HG02943 (cell line): Measurements from ENCODE around the gene GNB3.

Experiments used
- ATAC-seq: cut with Tn5 transposase; IDR thresholded peaks from one replicate; pipeline ENCODE4 v1.9.1; 2021; ENCODE audit warnings: mild to moderate bottlenecking, low read depth, moderate library complexity; ENCODE audit not compliant: unreplicated experiment

GNB3 gene

DNA sequence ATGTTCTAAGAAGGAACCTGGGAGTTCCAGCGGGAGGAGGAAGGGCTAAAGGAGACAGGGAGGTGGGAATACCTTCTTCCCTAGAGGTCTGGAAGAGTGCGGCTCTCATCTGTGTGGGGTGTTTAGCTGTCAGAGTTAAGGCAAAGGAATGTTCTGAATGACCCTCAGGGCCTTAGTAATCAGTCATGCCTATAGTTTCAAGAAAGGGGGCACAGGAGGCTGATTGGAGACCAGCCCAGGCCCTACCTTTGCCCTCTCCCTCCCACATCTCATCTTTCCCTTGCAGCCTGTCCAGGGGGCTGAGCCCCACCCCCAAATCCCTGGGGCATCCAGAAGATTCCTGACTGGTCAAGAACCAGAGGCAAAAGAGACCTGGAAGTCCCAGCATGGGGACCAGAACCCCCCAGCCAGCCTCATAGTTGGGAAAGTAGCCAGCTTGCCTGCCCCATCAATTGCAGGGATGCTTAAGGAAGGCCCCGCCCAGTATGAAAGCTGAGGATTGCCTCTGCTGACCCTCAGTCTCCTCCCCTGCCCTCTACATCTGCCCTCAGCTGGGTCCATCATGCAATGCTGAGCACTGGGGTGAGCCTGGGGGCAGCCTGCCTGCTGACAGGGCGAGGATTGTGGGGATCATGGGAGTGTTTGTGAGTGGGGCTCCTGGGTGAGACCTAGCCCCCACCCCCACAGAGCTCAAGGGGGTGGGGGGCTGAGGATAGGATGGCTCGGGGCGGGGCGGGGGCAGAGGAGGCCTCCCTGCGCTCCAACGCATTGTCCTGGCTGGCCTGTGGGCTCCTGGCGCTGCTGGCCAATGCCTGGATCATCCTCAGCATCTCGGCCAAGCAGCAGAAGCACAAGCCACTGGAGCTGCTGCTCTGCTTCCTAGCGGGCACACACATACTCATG lies 17.3 kb upstream of the GNB3 start:
- no peak for ATAC-seq

DNA sequence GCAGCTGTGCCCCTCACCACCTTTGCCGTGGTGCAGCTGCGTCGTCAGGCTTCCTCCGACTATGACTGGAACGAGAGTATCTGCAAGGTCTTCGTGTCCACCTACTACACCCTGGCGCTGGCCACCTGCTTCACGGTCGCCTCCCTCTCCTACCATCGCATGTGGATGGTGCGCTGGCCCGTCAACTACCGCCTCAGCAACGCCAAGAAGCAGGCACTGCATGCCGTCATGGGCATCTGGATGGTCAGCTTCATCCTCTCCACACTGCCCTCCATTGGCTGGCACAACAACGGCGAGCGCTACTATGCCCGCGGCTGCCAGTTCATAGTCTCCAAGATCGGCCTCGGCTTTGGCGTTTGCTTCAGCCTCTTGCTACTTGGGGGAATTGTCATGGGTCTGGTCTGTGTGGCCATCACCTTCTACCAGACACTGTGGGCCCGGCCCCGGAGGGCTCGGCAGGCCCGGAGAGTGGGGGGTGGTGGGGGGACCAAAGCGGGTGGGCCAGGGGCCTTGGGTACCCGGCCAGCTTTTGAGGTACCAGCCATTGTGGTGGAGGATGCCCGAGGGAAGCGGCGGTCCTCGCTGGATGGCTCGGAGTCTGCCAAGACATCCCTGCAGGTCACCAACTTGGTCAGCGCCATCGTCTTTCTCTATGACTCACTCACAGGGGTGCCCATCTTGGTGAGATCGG lies 16.5 kb upstream of the GNB3 start:
- ATAC-seq, result no peak

DNA sequence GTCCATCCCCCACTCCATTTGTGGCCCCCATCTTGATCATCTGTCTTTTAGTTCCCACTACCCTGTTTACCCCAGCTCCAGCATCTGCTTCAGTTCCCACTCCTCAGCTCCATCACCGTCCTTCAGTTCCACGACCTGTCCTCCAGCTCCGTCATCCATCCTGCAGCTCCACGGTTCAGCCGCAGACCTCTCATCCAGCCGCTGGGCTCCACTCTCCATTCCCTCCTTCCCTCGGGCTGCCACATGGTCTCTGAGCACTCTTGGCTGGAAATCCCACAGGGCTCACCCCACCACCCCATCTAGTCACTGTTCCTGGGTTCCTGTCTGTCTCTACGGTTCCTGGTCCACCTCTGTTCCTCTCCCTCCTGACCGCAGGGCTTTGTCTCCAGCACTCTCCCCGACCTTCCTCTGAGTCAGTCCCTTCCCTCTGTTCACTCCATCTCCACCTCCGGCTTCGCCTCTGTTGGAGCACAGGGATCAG lies 15.8 kb upstream of the GNB3 start:
- no peak for ATAC-seq

DNA sequence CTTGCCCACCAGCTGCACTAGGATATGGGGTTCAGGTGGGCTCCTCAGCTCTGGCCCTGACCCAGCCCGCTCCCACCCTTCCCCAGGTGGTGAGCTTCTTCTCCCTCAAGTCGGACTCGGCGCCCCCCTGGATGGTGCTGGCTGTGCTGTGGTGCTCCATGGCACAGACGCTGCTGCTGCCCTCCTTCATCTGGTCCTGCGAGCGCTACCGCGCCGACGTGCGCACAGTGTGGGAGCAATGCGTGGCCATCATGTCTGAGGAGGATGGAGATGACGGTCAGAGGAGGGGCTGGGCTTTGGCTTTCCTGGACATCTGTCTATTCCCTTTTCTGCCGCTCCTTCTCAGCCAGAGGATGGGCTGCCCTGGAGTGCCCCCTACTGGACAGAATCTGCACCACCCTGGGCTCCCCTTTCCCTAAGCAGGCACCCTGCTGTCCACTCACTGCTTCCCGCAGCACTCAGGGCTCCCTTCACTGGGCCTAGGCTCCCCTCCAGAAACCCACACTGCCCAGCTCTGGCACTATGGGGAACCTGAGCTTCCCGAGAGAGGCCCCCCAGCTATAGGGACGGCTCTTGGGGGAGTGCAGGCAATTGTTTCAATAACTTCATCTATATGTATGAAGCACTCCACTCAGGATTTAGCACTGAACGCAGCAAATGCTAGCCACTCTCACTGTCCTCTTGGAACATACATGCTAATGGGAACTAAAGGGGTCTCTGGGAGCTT lies 15.2 kb upstream of the GNB3 start:
- ATAC-seq, result no peak

DNA sequence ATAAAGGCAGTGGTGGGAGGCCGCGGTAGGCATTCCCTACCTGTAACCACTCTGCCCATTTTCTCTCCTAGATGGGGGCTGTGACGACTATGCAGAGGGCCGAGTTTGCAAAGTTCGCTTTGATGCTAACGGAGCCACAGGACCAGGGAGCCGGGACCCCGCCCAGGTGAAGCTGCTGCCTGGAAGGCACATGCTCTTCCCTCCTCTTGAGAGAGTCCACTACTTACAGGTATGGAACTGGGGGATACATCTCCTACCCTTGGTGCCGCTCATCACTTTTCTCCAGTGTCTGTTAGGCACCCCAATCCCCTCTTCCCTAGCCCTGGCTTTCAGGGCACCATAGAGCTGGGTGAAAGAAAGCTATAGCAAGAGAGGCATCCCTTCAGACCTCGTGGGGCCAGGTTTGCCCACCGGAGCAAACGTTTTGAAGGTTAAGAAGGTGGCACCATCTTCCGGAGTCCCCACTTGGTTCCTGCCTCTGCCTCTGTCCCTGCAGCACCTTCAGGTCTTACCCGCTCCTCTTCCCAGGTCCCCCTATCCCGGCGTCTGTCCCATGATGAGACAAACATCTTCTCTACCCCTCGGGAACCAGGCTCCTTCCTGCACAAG lies 14.5 kb upstream of the GNB3 start:
- no peak for ATAC-seq

DNA sequence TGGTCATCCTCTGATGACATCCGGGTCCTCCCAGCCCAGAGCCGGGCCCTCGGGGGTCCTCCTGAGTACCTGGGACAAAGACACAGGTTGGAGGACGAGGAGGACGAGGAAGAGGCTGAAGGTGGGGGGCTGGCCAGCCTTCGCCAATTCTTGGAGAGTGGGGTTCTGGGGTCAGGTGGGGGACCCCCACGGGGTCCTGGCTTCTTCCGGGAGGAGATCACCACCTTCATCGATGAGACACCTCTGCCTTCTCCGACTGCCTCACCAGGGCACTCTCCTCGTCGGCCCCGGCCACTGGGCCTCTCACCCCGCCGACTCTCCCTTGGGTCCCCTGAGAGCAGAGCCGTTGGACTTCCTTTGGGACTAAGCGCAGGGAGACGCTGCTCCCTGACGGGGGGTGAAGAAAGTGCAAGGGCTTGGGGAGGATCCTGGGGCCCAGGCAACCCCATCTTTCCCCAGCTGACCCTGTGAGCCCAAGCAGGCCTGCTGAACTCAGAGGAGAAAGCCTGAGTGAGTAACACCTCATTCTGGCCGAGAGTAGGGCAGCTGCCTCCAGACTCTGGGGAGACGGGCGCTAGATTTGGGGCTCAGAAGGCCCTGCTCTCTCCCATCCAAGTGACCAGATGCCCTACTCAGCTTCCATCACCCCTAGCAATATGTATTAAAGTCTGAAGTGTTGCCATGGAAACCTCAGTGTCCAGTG lies 13.8 kb upstream of the GNB3 start:
- no peak for ATAC-seq

DNA sequence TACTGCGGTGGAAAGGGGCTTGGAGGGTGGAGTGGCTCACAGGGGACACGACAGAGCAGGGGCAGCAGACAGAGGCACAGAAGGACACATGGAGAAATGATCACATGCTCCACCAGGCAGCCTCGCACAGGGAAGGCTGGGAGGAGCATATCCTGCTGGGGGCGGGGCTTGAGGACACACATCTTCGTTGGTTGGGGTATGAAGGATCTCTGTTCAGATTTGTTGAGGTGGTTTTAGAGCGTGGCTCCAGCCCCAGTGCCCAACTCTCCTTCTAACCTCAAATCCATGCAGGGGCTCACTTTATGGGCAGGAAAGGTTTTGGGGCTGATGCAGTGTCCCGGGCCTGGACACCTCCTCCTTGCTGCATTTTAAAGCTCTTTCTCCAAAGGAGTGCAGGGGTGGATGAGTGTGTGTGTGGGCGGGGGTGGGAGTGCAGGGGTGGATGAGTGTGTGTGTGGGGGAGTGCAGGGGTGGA lies 13.3 kb upstream of the GNB3 start:
- no peak for ATAC-seq

DNA sequence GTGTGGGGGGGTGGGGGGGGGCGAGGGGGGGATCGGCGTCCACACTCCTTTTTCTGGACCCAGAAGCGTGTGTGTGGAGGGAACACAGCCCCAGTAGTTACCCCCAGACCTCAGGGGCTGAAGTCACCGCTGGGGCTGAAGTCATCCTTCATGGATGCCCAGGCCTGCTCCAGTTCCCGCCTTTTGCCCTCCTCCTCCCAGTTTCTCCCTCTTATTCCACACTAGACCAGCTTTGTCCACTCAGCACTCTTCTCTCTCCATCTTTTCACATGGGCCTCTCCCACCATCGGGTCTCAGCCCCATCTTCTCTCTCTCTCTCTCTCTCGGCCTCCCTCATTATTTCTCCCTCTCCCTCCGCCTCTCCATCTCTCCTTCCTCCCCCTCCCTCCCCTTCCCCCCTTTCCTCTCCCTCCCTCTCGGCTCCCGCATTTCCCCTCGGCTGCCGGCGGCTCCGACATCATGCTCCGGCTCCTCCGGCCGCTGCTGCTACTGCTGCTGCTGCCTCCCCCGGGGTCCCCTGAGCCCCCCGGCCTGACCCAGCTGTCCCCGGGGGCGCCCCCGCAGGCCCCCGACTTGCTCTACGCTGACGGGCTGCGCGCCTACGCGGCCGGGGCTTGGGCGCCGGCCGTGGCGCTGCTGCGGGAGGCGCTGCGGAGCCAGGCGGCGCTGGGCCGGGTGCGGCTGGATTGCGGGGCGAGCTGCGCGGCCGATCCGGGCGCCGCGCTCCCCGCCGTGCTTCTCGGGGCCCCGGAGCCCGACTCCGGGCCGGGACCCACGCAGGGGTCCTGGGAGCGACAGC lies 12.5 kb upstream of the GNB3 start, which contains the start of gene P3H3:
TSS of gene P3H3 (plus strand) at position 426 of the 799 bp plus-strand sequence. CDS start at position 460, 34 bp downstream.
- ATAC-seq, result no peak

DNA sequence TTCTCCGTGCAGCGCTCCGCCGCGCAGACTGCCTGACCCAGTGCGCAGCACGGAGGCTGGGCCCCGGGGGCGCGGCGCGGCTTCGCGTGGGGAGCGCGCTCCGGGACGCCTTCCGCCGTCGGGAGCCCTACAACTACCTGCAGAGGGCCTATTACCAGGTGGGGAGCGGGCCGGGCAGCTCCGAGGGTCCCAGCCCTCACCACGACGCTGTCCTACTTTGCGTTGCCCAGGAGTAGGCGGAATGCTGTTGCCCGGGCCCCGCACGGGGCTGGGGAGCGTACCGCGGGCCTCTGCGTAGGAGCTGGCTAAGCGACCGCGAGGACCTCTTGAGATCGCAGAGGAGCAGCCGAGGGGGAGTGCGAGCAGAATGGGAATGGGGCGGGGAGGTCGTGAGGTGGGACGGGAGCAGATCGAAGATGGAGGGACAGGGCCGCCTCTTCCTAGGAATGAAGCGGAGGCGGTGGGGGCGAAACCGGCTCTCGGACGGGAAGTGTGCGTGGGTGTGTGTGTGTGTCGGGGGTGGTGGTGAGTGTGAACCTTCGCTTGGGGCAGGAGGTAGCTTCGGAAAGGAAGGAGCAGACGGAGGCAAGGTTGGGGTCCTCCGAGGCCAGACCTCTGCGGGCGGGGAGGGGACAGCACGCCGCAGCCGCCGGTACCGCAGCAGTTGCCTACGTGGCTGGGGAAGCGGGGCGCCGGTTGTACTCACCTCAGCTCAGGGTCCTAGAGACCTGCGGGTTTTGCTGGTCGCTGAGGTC lies 11.8 kb upstream of the GNB3 start:
- ATAC-seq, result no peak

DNA sequence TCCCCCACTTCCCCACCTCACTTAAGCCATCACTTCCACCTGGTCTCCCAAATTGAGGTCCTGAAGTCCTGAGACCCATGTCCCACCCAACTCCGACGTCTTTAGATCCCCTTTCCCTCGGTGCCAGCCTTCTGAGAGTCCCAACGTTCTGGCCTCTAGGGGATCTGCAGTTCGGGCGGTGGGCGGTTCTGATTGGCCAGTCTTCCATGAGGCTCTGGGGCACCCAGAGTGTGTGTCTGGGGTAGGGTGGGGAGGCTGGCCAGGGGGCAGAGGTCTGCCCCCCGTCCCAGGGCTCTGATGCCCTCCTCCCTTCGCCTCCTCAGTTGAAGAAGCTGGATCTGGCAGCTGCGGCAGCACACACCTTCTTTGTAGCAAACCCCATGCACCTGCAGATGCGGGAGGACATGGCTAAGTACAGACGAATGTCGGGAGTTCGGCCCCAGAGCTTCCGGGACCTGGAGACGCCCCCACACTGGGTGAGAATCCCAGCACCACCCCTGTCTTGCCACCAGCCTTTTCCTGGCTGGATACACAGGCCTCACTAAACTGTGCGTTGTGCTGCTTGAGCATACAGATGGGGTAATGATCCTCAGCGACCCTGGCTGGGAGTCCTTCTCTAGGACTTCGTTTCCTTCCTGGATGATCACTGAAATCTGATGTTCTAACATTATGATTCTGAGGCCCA lies 11.0 kb upstream of the GNB3 start:
- no peak for ATAC-seq

DNA sequence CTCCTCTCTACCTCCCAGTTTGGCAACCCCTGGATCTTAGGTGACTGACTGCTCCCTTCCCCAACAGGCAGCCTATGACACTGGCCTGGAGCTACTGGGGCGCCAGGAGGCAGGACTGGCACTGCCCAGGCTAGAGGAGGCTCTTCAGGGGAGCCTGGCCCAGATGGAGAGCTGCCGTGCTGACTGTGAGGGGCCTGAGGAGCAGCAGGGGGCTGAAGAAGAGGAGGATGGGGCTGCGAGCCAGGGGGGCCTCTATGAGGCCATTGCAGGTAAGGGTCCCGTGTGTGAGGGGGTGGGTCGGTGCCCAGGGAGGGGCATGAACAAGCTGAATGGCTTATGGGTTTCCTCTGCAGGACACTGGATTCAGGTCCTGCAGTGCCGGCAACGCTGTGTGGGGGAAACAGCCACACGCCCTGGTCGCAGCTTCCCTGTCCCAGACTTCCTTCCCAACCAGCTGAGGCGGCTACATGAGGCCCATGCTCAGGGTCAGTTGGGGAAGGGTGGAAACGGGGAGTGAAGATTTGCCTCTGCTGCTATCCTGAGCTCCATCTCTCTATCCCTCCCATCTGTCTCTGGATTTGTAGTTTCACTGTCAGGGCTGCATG lies 10.3 kb upstream of the GNB3 start:
- no peak for ATAC-seq

DNA sequence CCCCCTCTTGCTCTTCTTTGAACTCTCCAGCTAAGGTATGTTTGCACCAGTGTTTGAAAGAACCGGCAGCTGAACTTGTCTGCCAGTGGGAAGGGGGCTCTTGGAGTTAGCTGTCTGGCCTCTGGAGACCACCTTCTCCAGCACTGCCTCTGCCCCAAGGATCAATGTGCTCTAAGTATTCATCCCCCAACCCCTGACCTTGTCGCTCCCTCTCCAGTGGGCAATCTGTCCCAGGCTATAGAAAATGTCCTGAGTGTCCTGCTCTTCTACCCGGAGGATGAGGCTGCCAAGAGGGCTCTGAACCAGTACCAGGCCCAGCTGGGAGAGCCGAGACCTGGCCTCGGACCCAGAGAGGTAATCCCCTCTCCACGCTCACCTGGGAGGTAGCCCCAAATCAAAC lies 9.7 kb upstream of the GNB3 start:
- ATAC-seq, result no peak

DNA sequence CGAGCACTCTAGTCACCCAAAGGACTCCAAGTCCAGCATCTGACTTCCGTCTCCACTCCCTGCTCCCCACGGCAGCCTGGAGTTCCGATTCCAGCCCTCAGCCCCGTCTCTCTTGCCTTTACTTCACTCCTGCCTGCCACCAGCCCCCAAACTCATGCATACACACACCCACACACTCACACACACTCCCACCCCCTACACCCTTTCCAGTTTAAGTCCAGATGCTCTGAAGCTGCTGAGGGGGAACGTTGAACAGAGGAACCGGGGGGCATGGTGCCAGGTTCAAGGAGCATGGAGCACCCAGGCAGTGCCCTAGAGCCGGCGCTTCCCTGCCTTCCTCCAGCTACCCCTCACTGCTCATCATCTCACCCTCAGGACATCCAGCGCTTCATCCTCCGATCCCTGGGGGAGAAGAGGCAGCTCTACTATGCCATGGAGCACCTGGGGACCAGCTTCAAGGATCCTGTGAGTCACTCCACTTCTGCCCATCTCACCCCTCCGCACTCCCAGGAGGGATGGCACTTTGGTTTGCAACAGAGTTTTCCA lies 9.2 kb upstream of the GNB3 start:
- ATAC-seq, result no peak

DNA sequence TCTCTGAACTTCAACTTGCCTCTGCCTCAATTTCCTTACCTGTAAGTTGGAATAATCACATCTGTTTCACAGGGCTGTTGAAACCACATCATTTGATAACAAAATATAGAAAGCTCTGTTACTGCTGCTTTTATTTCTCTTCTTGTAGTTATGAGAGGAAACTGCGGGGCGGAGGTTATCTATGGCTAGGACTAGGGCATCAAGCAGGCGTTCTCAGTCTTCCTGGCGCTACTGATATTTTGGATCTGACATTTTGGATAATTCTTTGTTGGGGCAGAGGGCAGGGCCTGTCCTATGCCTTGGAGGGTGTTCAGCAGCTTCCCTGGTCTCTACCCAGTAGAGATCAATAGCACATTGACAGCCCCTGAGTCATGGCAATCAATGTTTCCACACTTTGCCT lies 8.6 kb upstream of the GNB3 start:
- no peak for ATAC-seq

DNA sequence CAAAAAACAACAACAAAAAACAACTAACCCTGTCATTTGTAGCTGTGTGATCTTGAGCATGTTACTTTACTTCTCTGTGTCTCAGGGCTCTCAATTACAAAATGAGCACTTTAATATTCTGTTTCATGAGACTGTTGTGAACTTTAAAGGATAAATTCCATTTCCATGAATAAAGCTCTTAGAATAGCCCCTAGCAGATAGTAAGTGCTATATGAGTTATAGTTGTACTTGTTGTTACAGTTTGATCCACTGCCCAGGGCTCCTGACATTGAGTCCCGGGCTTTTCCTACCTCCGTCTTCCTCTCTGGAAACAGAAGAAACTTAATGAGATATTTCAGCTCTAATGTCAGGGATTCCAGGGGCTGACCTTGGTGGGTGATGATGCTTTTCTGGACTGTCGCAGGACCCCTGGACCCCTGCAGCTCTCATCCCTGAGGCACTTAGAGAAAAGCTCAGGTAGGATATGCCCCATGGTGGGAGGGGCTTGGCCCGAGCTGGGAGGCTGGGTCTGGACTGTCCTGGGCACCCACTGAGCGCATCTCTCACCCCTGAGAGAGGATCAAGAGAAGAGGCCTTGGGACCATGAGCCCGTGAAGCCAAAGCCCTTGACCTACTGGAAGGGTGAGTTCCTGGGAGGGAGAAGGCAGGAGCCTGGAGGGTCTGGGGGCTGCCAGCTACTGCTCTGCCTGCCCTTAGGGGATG lies 7.4 kb upstream of the GNB3 start:
- ATAC-seq, result no peak

DNA sequence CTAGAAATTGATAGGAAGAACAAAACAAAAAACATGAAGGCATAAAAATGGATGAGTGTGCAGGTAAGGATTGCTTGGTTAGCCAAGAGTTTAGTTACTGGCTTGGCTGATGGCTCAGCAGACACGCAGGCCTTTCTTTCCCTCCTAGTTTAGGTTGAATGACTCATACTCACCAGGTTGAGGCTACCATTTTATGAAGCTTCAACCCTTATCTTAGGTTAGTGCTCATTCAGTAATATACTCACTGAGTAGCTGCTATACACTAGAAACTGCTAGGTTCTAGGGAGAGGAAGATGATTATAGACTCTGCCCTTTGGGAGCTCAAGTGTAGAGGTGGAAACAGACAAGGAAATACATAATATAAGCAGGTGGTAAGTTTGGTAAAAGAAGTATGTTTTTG lies 6.5 kb upstream of the GNB3 start:
- no peak for ATAC-seq

DNA sequence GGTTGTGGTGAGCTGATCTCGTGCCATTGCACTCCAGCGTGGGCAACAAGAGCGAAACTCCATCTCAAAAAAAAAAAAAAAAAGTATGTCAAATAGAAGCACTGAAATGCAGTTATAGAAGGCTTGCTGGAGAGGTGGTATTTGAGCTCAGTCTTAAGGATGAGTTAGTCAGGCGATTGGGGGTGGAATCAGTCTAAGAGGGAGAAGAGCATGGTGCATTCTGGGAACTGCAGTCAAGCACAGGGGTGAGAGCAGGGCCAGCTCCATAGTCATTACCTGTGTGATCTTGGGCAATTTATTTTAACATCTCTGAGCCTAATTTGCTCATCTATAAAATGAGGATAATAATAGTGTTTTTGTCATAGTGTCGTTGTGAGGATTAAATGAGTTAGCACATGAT lies 5.9 kb upstream of the GNB3 start:
- ATAC-seq, result no peak
